ENCODE measurements around the gene FOXC1. TPM values are rescaled to one million over a fixed set of nuclear protein-coding genes. Genes with fewer than 3 reads are reported as not detected.

FOXC1 gene
- total RNA-seq, 1 experiment from 2014 or later, result 6.7 TPM

GRCh38 chr6:1613346-1613687, 3.6 kb downstream of the FOXC1 start:
- POLR2A ChIA-PET, result no interaction called here
- H3K27ac ChIP-seq (ENCODE audit: low read length), result peak overlapping the region; percentile 44
- peaks cover 2% of the 10 kb centered on the region; the same call in 1 of the 2 replicates for H3K27me3 ChIP-seq (ENCODE audit: control insufficient read depth, insufficient read depth, low read length)
- intact Hi-C loops (cut with micrococcal nuclease; ENCODE audit: unreplicated experiment), result no loop called here
- CTCF ChIA-PET, result no interaction called here
- peaks cover 13% of the 10 kb centered on the region for H3K4me1 ChIP-seq (ENCODE audit: control insufficient read depth, insufficient read depth, low read length)
- H3K4me3 ChIP-seq (ENCODE audit: low read depth in 2 of 2, low read length in 2 of 2), result peak overlapping the region; percentile 43 to 62
- no peak for DNase-seq (ENCODE audit: low read depth, low spot score)
- no TSS peak for BruUV-seq (replicated peaks)
- no peaks in the 10 kb centered on the region for H3K9me3 ChIP-seq (ENCODE audit: control insufficient read depth, insufficient read depth, low read depth, low read length)
- ATAC-seq, result no peak
- TF ChIP-seq SIN3A (IDR thresholded peaks at IDR 0.05; ENCODE audit: borderline replicate concordance, insufficient read depth, low read depth, low read length), result no peak
- no peak for TF ChIP-seq REST (IDR thresholded peaks at IDR 0.05; ENCODE audit: insufficient read depth in 1 of 2, low read depth in 2 of 2, low read length in 1 of 2)
- no peak for TF ChIP-seq POLR2AphosphoS5 (IDR thresholded peaks at IDR 0.05; ENCODE audit: low read depth, low read length)
- no peak for TF ChIP-seq TCF7L2 (IDR thresholded peaks at IDR 0.05; ENCODE audit: low read depth, low read length)
- no peak for TF ChIP-seq CTCF (IDR thresholded peaks at IDR 0.05)
- in situ Hi-C loops (cut with HindIII; ENCODE audit: low pct_unique_long_range_greater_than_20kb, low sequenced_read_pairs), result no loop called here
- no peaks in the 10 kb centered on the region for H3K36me3 ChIP-seq (ENCODE audit: control insufficient read depth, insufficient read depth, low read length)

- H3K9me3 ChIP-seq (ENCODE audit: control insufficient read depth, insufficient read depth, low read depth, low read length), result no peaks in the 10 kb centered on the region
- no TSS peak for BruUV-seq (replicated peaks)
- DNase-seq (ENCODE audit: low read depth, low spot score), result no peak
These were observed 4.2 kb downstream of the FOXC1 start for GRCh38 chr6:1613688-1614447.

More at GRCh38 chr6:1613688-1614447, 4.2 kb downstream of the FOXC1 start:
- ChIA-PET CTCF (no interaction called here), POLR2A (interaction anchor here (0.6 kb wide), 1 partner anchor 153 kb away, joined by 3 read pairs; no protein-coding TSS in a partner anchor)
- peak overlapping the region; percentile 44 for H3K27ac ChIP-seq (ENCODE audit: low read length)
- in situ Hi-C loops (cut with HindIII; ENCODE audit: low pct_unique_long_range_greater_than_20kb, low sequenced_read_pairs) (no loop called here), intact Hi-C loops (cut with micrococcal nuclease; ENCODE audit: unreplicated experiment) (no loop called here)
- no peak for TF ChIP-seq CTCF (IDR thresholded peaks at IDR 0.05)
- no peak for TF ChIP-seq REST (IDR thresholded peaks at IDR 0.05; ENCODE audit: insufficient read depth in 1 of 2, low read depth in 2 of 2, low read length in 1 of 2)
- no peak for TF ChIP-seq SIN3A (IDR thresholded peaks at IDR 0.05; ENCODE audit: borderline replicate concordance, insufficient read depth, low read depth, low read length)
- TF ChIP-seq POLR2AphosphoS5 (IDR thresholded peaks at IDR 0.05; ENCODE audit: low read depth, low read length), result no peak
- no peak for TF ChIP-seq TCF7L2 (IDR thresholded peaks at IDR 0.05; ENCODE audit: low read depth, low read length)
- peak overlapping the region; percentile 43 to 62 for H3K4me3 ChIP-seq (ENCODE audit: low read depth in 2 of 2, low read length in 2 of 2)
- H3K4me1 ChIP-seq (ENCODE audit: control insufficient read depth, insufficient read depth, low read length), result peaks cover 13% of the 10 kb centered on the region
- no peaks in the 10 kb centered on the region for H3K27me3 ChIP-seq (ENCODE audit: control insufficient read depth, insufficient read depth, low read length)
- H3K36me3 ChIP-seq (ENCODE audit: control insufficient read depth, insufficient read depth, low read length), result no peaks in the 10 kb centered on the region
- no peak for ATAC-seq

All from Panc1 (cell line).